CD4-positive, alpha-beta T cell (primary cell): ENCODE results near the gene CDH22. TPM values are rescaled to one million over a fixed set of nuclear protein-coding genes. Genes with fewer than 3 reads are reported as not detected.

Experiments
- ATAC-seq: fragments of 200-7000 bp; cut with Tn5 transposase; one replicate; pipeline ENCODE4 v1.10.0; 2022; ENCODE audit warnings: mild to moderate bottlenecking; ENCODE audit not compliant: poor library complexity
- CTCF ChIA-PET: fragments of 350-600 bp; sonication (Branson Sonifier 250); formaldehyde crosslinking; loops from one replicate; lab custom pipeline; 2021; ENCODE audit warnings: antibody characterized with exemption, inconsistent platforms; lab: Charles Lee
- POLR2A ChIA-PET: fragments of 350-600 bp; sonication (Branson Sonifier 250); formaldehyde crosslinking; loops from one replicate; lab custom pipeline; 2021; ENCODE audit warnings: antibody characterized with exemption, inconsistent platforms; lab: Charles Lee
- DNase-seq, 14 experiments: peaks; one replicate each; pipeline ENCODE4 v3.0.0-alpha.2; 2013 to 2020; ENCODE audit warnings: mixed read lengths in 2 of 14
- H3K27ac ChIP-seq, 2 donors: one replicate each; pipeline versions ENCODE4 v1.5.1 to v1.7.0; 2013; ENCODE audit warnings: low read length in 2 of 2, low read depth in 1 of 2, mild to moderate bottlenecking in 1 of 2
- H3K27me3 ChIP-seq, 2 experiments: 1 replicate in 1 of 2; 2 replicates in 1 of 2; pipeline versions ENCODE4 v1.6.1 to v1.7.0; 2013; ENCODE audit warnings: low read length in 2 of 2, control low read depth in 1 of 2, mild to moderate bottlenecking in 1 of 2, moderate library complexity in 1 of 2; ENCODE audit not compliant: insufficient read depth in 2 of 2, control insufficient read depth in 1 of 2
- H3K36me3 ChIP-seq: one replicate; pipeline ENCODE4 v1.6.1; 2013; ENCODE audit warnings: low read length, control low read depth; ENCODE audit not compliant: insufficient read depth
- H3K4me1 ChIP-seq: one replicate; pipeline ENCODE4 v1.6.1; 2013; ENCODE audit warnings: low read length, control low read depth; ENCODE audit not compliant: insufficient read depth
- H3K4me3 ChIP-seq: one replicate; pipeline ENCODE4 v1.5.1; 2013; ENCODE audit warnings: mild to moderate bottlenecking, low read length, moderate library complexity
- H3K9me3 ChIP-seq, 2 experiments: 1 replicate in 1 of 2; 2 replicates in 1 of 2; pipeline versions ENCODE4 v1.6.1 to v1.7.0; 2013; ENCODE audit warnings: low read length in 2 of 2, mild to moderate bottlenecking in 2 of 2, control low read depth in 1 of 2, moderate library complexity in 1 of 2; ENCODE audit not compliant: control insufficient read depth in 1 of 2, insufficient read depth in 1 of 2
- H3K27ac Mint-ChIP-seq: one replicate; pipeline ENCODE4 v1.8.0; 2020; ENCODE audit warnings: mixed read lengths
- H3K27me3 Mint-ChIP-seq: one replicate; pipeline ENCODE4 v1.8.0; 2021; ENCODE audit warnings: mixed read lengths
- H3K36me3 Mint-ChIP-seq: one replicate; pipeline ENCODE4 v1.8.0; 2021; ENCODE audit warnings: low read depth, mixed read lengths
- H3K4me1 Mint-ChIP-seq: one replicate; pipeline ENCODE4 v1.8.0; 2021; ENCODE audit warnings: low read depth, mixed read lengths
- H3K4me3 Mint-ChIP-seq: one replicate; pipeline ENCODE4 v1.8.0; 2020; ENCODE audit warnings: mild to moderate bottlenecking, mixed read lengths
- H3K9me3 Mint-ChIP-seq: one replicate; pipeline ENCODE4 v1.8.0; 2020; ENCODE audit warnings: mixed read lengths
- CTCF ChIP-seq: fragments of 200-600 bp; IDR thresholded peaks from one replicate; pipeline ENCODE4 v1.8.0; 2022; ENCODE audit warnings: antibody characterized with exemption, mild to moderate bottlenecking
- intact Hi-C, 2 experiments: fragments of 100-400 bp; cut with DNase I in 1 of 2; cut with micrococcal nuclease in 1 of 2; formaldehyde crosslinking; loops; one replicate each; pipeline versions ENCODE4 v1.15.1 to v1.9.0; 2023 to 2025; cut with DNase I, micrococcal nuclease
- total RNA-seq, 174 experiments: library from RNA in 2 of 174; stranded (reverse) in 2 of 174; gene quantifications; one replicate each; pipeline ENCODE4 v1.2.3 and lab custom pipeline; 2021 to 2026

CDH22 gene
- total RNA-seq, 2 experiments from 2014 or later = not detected

DNA sequence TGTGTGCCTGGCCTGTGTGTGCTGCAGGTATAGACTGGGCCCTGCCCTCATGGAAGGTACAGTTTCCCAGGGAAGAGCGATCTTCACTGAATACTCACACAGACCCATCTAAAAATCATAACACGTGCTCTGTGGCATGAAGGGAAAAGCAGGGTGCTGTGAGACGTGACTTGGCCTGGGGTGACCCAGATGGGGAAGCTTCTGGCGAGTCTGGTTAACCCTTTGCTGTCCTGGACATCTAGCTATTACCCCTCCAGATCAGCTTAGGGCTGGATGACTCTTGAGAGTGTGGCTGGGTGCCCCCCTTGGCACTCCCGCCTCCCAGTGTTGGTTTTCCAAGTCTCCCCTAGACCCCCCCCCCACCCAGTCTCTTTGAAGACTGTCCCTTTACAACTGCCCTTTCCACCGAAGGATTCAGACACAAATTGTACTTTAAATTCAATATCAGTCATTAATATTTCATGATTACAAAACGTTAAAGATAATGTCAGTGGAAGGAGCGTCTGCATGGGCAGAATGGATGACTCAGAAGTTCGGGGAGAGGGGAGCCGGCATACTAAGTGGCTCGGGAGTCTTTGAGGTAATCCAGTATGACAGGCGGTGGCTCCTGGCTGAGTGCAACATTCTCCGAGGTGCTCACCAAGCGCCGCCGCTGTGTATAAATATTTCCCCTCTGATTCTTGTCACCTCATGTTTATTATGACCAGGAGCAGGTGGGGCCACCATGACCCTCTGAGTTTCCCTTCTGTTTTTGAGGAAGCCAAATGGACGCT lies 112.8 kb downstream of the CDH22 start:
- peaks cover 0 to 12% of the 10 kb centered on the region in 2 experiments for H3K9me3 ChIP-seq
- no peak for DNase-seq
- H3K4me3 Mint-ChIP-seq = no peak overlapping the region
- intact Hi-C loops = no loop called here
- peaks cover 5% of the 10 kb centered on the region for H3K4me1 Mint-ChIP-seq
- H3K27ac Mint-ChIP-seq = no peak overlapping the region
- TF ChIP-seq CTCF = no peak
- H3K27me3 Mint-ChIP-seq = peaks cover 32% of the 10 kb centered on the region
- H3K4me3 ChIP-seq = no peak overlapping the region
- POLR2A ChIA-PET = no interaction called here
- CTCF ChIA-PET = no interaction called here
- peaks cover 3% of the 10 kb centered on the region for H3K9me3 Mint-ChIP-seq
- ATAC-seq = no peak
- H3K4me1 ChIP-seq = no peaks in the 10 kb centered on the region
- no peak overlapping the region for H3K27ac ChIP-seq
- H3K36me3 Mint-ChIP-seq = no peaks in the 10 kb centered on the region
- no peaks in the 10 kb centered on the region for H3K36me3 ChIP-seq
- peaks cover 18 to 23% of the 10 kb centered on the region in 2 experiments for H3K27me3 ChIP-seq

- DNase-seq (no peak), ATAC-seq (no peak)
- no peak overlapping the region for H3K27ac Mint-ChIP-seq
- Histone ChIP-seq H3K9me3 (peaks cover 0 to 9% of the 10 kb centered on the region in 2 experiments), H3K4me1 (no peaks in the 10 kb centered on the region), H3K4me3 (no peak overlapping the region), H3K36me3 (no peaks in the 10 kb centered on the region), H3K27ac (no peak overlapping the region), H3K27me3 (peaks cover 14 to 20% of the 10 kb centered on the region in 2 experiments)
- TF ChIP-seq CTCF = no peak
- no peaks in the 10 kb centered on the region for H3K36me3 Mint-ChIP-seq
- peaks cover 30% of the 10 kb centered on the region for H3K27me3 Mint-ChIP-seq
- POLR2A ChIA-PET = no interaction called here
- H3K4me1 Mint-ChIP-seq = peaks cover 5% of the 10 kb centered on the region
- CTCF ChIA-PET = no interaction called here
- intact Hi-C loops = no loop called here
- peaks cover 3% of the 10 kb centered on the region for H3K9me3 Mint-ChIP-seq
- H3K4me3 Mint-ChIP-seq = no peak overlapping the region
Measured at GRCh38 chr20:46194409-46194808, 113.9 kb downstream of the CDH22 start.

DNA sequence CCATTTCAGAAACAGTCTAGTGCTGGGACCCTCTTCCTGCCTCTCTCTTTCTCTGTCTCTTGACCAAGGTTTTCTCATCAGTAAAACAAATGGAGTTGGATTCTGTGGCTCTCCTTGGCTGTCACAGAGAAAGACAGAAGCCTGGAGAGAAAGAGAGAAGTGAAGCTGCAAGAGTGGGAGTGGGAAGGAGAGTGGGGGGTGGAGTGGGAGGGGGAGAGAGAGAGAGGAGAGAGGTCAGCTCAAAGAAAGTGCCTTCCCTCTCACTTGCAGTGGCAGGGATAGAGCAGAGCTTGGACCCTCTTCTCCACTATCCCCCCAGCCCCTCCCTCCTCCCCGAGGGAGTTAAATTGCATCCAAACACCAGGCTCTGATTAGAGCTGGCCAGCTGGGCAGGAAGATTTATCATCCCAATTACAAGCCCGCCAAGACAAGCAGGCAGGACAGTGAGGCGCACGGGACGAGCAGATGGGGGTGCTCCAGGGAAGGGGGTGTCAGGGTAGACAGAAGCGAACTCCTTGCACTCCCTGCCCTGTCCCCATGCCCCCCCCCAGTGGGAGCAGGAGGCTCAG lies 115.8 kb downstream of the CDH22 start:
- POLR2A ChIA-PET = no interaction called here
- Mint-ChIP-seq H3K4me1 (no peaks in the 10 kb centered on the region), H3K27me3 (peaks cover 21% of the 10 kb centered on the region), H3K4me3 (no peak overlapping the region), H3K36me3 (no peaks in the 10 kb centered on the region), H3K27ac (no peak overlapping the region), H3K9me3 (peaks cover 3% of the 10 kb centered on the region)
- intact Hi-C loops = no loop called here
- no peak for TF ChIP-seq CTCF
- Histone ChIP-seq H3K27me3 (peaks cover 12 to 14% of the 10 kb centered on the region in 2 experiments), H3K4me3 (no peak overlapping the region), H3K4me1 (no peaks in the 10 kb centered on the region), H3K36me3 (no peaks in the 10 kb centered on the region), H3K9me3 (peaks cover 0 to 4% of the 10 kb centered on the region in 2 experiments), H3K27ac (no peak overlapping the region)
- CTCF ChIA-PET = no interaction called here
- ATAC-seq (no peak), DNase-seq (no peak)
